Sigmoid colon (tissue), 7 donors: ENCODE data around the gene RXRG. TPM values are rescaled to one million over a fixed set of nuclear protein-coding genes. Genes with fewer than 3 reads are reported as not detected.
A peak's percentile ranks its signal among the peaks of the same experiment; 100 is the strongest.

Experiments used
- DNase-seq: peaks from one replicate; pipeline ENCODE4 v3.0.0-alpha.2; 2019
- H3K27ac ChIP-seq, 4 donors: fragments of 200-600 bp; sonication (generic); one replicate each; pipeline ENCODE4 v1.5.1; 2016 to 2019; ENCODE audit warnings: mild to moderate bottlenecking in 1 of 4
- H3K27me3 ChIP-seq, 3 donors: fragments of 200-600 bp; sonication (generic); one replicate each; pipeline ENCODE4 v1.5.1; 2019; ENCODE audit warnings: mild to moderate bottlenecking in 1 of 3
- H3K36me3 ChIP-seq, 4 donors: fragments of 200-600 bp; sonication (generic); one replicate each; pipeline ENCODE4 v1.5.1; 2016 to 2019
- H3K4me1 ChIP-seq, 4 donors: fragments of 200-600 bp; sonication (generic); one replicate each; pipeline ENCODE4 v1.5.1; 2017 to 2019
- H3K4me3 ChIP-seq, 4 donors: fragments of 200-600 bp; sonication (generic); one replicate each; pipeline ENCODE4 v1.5.1; 2017 to 2019; ENCODE audit warnings: mild to moderate bottlenecking in 2 of 4, moderate library complexity in 1 of 4
- H3K9me3 ChIP-seq, 4 donors: fragments of 200-600 bp in 3 of 4; sonication (generic) in 3 of 4; one replicate each; pipeline versions ENCODE4 v1.5.1 to v1.6.1; 2013 to 2019
- CTCF ChIP-seq, 4 experiments: fragments of 450-650 bp in 3 of 4; fragments of 200-600 bp in 1 of 4; IDR thresholded peaks; one replicate each; pipeline ENCODE4 v1.5.1; 2016 to 2019; ENCODE audit warnings: antibody characterized with exemption in 4 of 4, mild to moderate bottlenecking in 3 of 4, moderate library complexity in 2 of 4
- EP300 ChIP-seq, 4 donors: sonication (generic); formaldehyde crosslinking; IDR thresholded peaks; one replicate each; pipeline ENCODE4 v1.6.1; 2017; ENCODE audit warnings: antibody characterized with exemption in 4 of 4
- POLR2A ChIP-seq, 2 donors: fragments of 450-650 bp; IDR thresholded peaks; one replicate each; pipeline ENCODE4 v1.6.1; 2016; ENCODE audit warnings: antibody characterized with exemption in 2 of 2, mild to moderate bottlenecking in 2 of 2, moderate library complexity in 2 of 2
- POLR2AphosphoS5 ChIP-seq, 4 donors: sonication (generic); formaldehyde crosslinking; IDR thresholded peaks; one replicate each; pipeline ENCODE4 v1.6.1; 2017; ENCODE audit warnings: antibody characterized with exemption in 4 of 4
- WGBS, 2 donors: extraction: QIAGEN DNeasy Blood & Tissue Kit; methylation state at CpG; one replicate each; pipeline ENCODE4 v1.1.7; 2013; 5-methylcytosine and 5-hydroxymethylcytosine counted together
- intact Hi-C: fragments of 100-400 bp; cut with DNase I; formaldehyde crosslinking; loops from one replicate; pipeline ENCODE4 v1.15.1; 2023
- polyA plus RNA-seq, 3 donors: library from polyadenylated mRNA; stranded (reverse); fragments of 200-250 nt; gene quantifications; one replicate each; pipeline ENCODE4 v1.2.3, GENCODE V29; 2013
- total RNA-seq, 4 donors: library from RNA; depleted of rRNA; stranded (reverse); fragments of >200 nt; gene quantifications; one replicate each; pipeline ENCODE4 v1.1.0, GENCODE V29; 2016
- donor health status: healthy with polysubstance abuse.
- donor health status: Bipolar disorder and iron deficiency.
- donor health status: healthy.

The RXRG gene
- total and polyA plus RNA-seq, 7 donors, result 0.55 to 2.1 (median 1.2) TPM

GRCh38 chr1:165431079-165431478 is 13.8 kb downstream of the RXRG start:
- Histone ChIP-seq H3K27me3 (no peaks in the 10 kb centered on the region), H3K4me3 (no peak overlapping the region), H3K4me1 (no peaks in the 10 kb centered on the region), H3K27ac (no peak overlapping the region), H3K36me3 (no peaks in the 10 kb centered on the region), H3K9me3 (no peaks in the 10 kb centered on the region)
- WGBS, 2 donors, result 62 to 76% methylated on average over 4 of the region's 4 CpGs
- DNase-seq, result no peak
- TF ChIP-seq POLR2A (IDR thresholded peaks at IDR 0.05) (no peak), CTCF (IDR thresholded peaks at IDR 0.05) (no peak), EP300 (IDR thresholded peaks at IDR 0.05) (no peak), POLR2AphosphoS5 (IDR thresholded peaks at IDR 0.05) (no peak)
- intact Hi-C loops, result no loop called here

- WGBS, 2 donors, result 56 to 73% methylated on average over 2 of the region's 2 CpGs
- H3K9me3 ChIP-seq, result no peaks in the 10 kb centered on the region
- TF ChIP-seq POLR2A (IDR thresholded peaks at IDR 0.05), result no peak
- TF ChIP-seq POLR2AphosphoS5 (IDR thresholded peaks at IDR 0.05), result no peak
- no peak for TF ChIP-seq CTCF (IDR thresholded peaks at IDR 0.05)
- no peak for TF ChIP-seq EP300 (IDR thresholded peaks at IDR 0.05)
- DNase-seq, result no peak
- H3K36me3 ChIP-seq, result no peaks in the 10 kb centered on the region
- H3K4me3 ChIP-seq, result no peak overlapping the region
- no peaks in the 10 kb centered on the region for H3K27me3 ChIP-seq
- peaks cover 0 to 10% (median 0%) of the 10 kb centered on the region in 4 donors for H3K4me1 ChIP-seq
- no peak overlapping the region for H3K27ac ChIP-seq
- intact Hi-C loops, result no loop called here
These were observed 18.2 kb downstream of the RXRG start for GRCh38 chr1:165426745-165427144.

- intact Hi-C loops, result no loop called here
- TF ChIP-seq CTCF (IDR thresholded peaks at IDR 0.05), result no peak
- TF ChIP-seq POLR2AphosphoS5 (IDR thresholded peaks at IDR 0.05), result no peak
- TF ChIP-seq EP300 (IDR thresholded peaks at IDR 0.05), result no peak
- no peak for TF ChIP-seq POLR2A (IDR thresholded peaks at IDR 0.05)
- Histone ChIP-seq H3K27me3 (no peaks in the 10 kb centered on the region), H3K36me3 (no peaks in the 10 kb centered on the region), H3K27ac (peak overlapping the region in 1 of 4 donors; percentile 59), H3K4me1 (peaks cover 0 to 10% (median 0%) of the 10 kb centered on the region in 4 donors), H3K4me3 (no peak overlapping the region), H3K9me3 (no peaks in the 10 kb centered on the region)
- WGBS, 2 donors, result 92 to 94% methylated on average over 2 of the region's 2 CpGs
- no peak for DNase-seq
These were observed 19.3 kb downstream of the RXRG start for GRCh38 chr1:165425621-165426020.

GRCh38 chr1:165424454-165425216 is 20.3 kb downstream of the RXRG start:
- intact Hi-C loops, result no loop called here
- peaks cover 0 to 10% (median 0%) of the 10 kb centered on the region in 4 donors for H3K4me1 ChIP-seq
- no peaks in the 10 kb centered on the region for H3K27me3 ChIP-seq
- TF ChIP-seq CTCF (IDR thresholded peaks at IDR 0.05) (no peak), EP300 (IDR thresholded peaks at IDR 0.05) (no peak), POLR2A (IDR thresholded peaks at IDR 0.05) (no peak), POLR2AphosphoS5 (IDR thresholded peaks at IDR 0.05) (no peak)
- peak overlapping the region; percentile 54 to 62 (median 58) for H3K27ac ChIP-seq
- H3K4me3 ChIP-seq, result peak overlapping the region in 3 of 4 donors; percentile 1 to 17 (median 14)
- no peak for DNase-seq
- WGBS, 2 donors, result 59 to 70% methylated on average over 10 of the region's 10 CpGs
- no peaks in the 10 kb centered on the region for H3K9me3 ChIP-seq
- H3K36me3 ChIP-seq, result no peaks in the 10 kb centered on the region
